Measurements from ENCODE around the gene LRP5. TPM values are rescaled to one million over a fixed set of nuclear protein-coding genes. Genes with fewer than 3 reads are reported as not detected.

The LRP5 gene
- polyA plus RNA-seq, 5 donors: 44.5 to 82.3 (median 60.7) TPM

DNA sequence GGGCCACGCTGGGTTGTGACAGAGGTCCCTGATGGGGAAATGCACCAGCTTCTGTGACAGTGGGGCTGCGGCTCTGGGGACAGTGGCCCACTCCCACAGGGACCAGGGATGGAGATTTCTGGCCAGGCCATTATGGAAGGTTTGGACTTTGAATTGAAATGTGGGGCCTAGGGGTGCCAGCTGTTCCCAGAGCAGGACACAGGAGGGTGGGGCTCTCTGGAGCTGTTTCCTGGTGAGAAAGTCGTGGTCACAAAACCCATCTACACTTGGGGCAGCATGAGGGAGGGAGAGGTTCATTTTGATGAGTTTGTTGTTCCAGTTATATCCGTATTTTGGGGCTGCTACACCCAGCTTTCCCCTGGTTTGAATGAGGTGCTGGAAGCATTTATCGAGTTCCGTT, 52.2 kb downstream of the LRP5 start:
- no peak for DNase-seq

DNA sequence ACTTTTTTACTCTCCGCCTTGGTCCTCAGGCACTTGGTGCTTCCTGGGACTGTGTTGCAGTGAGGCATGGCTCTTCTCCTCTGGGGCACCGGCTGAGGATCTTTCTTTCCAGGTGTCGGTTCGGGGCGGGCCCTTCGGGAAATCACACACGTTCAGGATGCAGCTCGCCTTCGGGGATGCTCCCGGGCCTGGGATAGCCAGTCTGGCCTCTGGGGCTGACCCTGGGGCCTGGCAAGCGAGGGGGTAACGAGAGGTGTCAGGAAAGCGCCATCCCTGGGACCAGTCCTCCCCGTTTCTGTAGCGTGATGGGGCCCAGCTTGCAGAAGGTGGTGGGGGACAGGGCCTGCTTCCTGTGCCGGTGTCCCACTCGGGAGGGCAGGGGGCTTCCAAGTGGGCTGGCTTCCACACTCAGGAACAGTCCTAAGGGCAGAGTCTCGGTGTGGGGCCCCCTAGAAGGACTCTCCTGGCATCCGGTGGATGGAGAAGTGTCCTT, 53.6 kb downstream of the LRP5 start:
- no peak for DNase-seq

DNA sequence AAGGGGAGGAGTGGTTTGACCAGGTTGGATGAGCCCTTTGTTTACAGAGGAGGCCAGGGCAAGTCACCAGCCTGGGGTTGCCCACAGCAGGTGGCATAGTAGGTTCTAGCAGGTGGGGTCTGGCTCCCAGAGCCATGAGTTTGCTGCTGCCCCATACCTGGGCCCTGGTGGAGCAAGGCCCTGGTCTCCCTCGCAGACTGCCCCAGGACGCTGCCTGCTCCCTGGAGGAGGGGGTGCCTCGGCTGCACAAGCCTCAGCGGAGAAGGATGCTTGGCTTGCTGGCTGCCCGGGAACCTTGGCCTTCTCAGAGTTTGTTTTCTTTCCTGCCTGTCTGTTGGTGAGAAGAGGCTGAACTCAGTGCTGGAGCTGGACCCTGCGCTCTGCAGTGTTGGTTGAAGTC, 54.9 kb downstream of the LRP5 start:
- no peak for DNase-seq

DNA sequence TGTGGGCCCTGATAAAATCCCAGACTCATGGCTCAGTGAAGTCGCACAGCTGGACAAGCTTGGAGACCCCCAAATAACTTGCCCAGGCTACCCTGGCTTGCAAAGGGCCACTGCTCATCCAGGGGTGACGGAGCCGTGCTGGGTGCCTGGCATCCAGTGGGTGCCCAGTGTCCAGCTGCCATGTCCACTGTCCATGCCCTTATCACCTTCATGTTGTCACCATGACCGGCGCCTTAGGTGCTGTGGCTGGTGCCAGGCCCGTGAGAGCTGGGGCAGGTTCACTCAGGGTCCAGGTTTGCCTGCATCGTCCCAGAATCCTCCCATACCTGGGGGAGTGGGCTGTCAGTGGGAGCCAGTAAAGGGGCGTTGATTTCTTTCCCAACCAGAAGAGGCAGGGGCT, 57.4 kb downstream of the LRP5 start:
- no peak for DNase-seq

DNA sequence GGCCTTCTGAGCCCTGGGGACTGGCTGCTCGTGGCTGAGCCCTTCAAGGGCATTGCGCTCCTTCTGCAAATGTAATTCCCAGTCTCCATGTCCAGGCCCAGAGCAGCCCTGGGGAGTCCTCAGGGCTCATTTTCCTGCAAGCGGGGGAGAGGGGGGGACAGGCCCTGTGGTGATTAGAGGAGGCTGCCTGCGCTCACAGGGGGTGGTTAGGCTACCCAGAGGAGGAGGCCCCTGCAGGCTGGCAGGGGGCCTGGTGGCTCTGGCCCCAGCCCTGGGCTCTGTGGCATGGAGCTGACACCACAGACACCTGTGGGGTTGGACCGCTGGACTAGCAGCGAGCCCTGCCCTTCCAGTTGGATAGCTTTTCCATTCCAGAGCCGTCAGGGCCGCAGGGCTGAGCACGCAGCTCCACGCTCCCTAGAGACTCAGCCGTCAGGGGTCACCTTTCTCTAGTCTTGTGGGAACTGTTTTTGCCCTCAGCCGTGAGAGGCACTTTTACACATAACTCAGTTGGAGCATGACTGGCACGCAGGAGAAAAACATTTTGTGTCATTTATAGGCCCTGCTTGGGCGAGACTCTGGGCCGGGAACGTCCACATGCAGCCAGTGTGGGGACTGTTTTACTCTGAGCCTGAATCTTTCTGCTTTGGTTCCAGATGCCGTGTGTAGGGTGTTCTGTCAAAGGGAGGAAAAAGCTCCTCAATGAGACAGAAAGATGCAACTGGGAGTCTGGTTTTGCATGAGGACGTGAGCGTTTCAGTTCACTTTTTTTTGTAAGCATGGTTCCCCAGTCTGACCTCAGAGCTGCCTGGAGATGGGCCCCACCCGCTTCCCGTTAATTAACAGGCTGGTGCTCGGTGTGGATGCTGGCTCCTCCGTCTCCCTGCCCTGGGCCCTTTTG, 58.1 kb downstream of the LRP5 start:
- no peak for DNase-seq

DNA sequence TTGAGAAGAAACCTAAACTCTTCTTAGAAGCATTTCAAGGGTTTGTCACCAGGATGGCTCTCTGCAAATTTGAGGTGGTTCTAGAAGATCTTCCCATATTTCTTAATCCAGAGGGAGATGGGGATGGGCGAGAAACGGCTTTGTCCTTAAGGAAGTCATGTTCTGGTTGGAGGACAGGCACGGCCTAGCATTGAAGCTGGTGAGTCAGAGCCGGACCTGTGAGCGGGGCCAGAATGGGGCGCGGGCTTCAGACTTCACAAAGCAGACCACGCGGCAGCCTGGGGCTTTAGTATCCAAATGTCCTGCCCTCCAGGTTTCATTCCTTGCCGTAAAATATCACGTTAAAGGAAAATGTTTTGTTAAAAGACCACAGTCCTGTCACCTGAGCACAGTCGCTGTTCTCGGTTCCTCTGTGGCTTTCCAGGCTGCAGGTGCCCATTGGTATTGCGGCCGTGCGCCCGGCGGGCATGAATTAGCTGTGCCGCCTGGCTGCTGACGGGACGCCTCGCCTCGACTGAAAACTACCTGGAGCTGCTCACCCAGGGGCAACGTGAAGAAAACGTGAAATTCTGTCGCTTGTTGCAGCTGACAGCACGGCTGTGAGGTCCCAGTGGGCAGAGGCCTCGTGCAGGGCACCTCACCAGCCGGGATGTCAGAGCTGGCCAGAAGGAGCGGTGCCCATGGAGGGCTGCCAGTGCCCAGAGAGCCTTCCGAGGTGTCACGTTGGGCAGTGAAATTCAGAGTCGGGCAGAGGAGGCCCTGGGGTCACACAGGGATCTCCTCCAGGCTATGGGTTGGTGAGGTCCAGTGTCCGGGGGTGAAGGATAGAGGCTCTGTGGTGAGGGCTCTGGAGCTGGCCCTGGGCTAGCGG, 59.0 kb downstream of the LRP5 start:
- no peak for DNase-seq

DNA sequence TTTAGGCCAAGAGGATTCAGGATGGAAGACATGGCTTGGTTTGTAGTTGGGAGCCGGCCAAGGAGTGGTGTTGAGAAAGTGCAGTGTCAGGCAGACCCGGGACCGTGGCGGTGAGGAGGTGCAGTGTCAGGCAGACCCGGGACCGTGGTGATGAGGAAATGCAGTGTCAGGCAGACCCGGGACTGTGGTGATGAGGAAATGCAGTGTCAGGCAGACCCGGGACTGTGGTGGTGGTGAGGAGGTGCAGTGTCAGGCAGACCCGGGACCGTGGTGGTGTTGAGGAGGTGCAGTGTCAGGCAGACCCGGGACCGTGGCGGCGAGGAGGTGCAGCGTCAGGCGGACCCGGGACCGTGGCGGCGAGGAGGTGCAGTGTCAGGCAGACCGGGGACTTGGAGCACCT, 59.7 kb downstream of the LRP5 start:
- no peak for DNase-seq

DNA sequence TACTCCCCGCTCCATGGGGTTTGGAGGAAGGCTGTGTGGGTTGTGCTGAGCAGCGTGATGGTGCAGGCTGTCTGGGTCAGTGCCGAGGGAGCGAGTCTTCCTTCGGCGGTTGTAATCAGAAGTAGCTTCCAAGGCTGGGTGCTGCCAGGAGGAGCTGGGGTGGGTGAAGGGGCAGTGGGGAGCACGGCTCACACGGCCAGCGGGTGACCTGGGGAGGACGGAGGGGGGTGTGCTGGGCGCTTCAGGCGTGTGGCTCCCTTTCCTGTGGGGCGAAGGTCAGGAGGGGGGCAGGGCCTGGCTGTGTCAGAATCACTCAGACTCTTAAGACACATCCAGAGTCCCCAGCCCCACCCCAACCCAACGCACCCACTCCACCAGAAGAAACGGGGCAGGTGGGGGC, 60.2 kb downstream of the LRP5 start:
- DNase-seq: no peak

DNA sequence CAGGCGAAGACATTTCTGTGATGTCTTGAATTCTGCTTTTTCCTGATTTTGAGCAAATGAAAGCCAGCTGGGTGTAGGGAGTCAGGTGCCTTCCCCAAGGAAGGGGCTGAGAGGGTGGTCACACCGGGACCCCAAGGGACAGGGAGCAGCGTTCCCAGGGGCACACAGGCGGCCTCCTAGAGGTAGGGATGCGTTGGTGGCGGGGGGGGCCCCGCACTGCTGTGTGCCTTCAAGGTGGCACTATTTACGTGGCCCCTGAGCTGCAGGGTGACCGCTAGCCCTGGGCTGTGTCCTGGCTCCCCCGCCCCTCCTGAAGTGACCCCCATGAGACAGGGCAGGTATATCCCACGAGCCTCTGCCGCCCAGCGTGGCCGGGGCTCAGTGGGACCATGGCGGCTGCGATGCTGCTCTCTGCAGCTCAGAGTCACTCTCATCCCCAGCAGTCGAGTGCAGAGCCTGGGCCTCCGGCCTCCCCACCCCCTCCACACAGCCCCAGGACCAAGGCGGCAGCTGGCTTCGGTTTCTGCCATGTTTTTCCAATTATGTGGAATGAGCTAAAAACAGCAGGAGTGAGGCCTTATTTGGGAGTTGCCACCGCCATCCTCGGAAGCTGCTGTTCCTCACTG, 60.9 kb downstream of the LRP5 start:
- peak; percentile 49 to 50 for DNase-seq

DNA sequence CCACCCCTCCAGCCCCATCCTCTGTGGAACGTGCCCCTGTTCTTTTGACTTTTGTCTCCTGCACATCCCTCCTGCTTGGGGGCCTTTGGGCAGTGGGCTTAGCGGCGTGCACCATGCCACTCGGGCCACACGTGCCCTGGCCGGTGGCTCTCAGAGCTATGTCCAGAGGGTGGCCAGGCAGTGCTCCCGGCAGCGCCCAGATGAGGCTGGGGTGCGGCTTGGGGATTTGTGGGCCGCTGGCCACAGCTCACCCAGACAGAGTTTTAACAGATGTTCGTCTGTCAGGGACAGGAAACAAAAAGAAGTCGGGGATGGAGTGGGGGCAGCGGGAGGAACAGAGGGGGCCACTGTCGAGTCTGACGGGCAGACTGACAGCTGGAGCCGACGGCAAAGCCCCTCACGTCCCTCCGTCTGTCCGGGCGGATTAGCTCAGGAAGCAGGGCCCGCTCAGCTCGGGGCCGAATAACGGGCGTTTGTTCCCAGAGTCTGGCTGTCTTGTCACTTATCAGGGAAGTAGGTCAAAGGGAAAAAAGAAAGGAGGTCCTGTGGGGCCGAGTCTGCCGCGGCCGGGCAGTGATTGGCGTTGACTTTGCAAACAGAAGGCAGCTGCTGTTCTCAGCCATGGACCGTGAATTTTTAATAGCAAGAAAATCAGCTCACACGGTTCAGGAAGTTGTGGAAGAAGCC, 61.6 kb downstream of the LRP5 start:
- DNase-seq: peak; percentile 45 to 55

DNA sequence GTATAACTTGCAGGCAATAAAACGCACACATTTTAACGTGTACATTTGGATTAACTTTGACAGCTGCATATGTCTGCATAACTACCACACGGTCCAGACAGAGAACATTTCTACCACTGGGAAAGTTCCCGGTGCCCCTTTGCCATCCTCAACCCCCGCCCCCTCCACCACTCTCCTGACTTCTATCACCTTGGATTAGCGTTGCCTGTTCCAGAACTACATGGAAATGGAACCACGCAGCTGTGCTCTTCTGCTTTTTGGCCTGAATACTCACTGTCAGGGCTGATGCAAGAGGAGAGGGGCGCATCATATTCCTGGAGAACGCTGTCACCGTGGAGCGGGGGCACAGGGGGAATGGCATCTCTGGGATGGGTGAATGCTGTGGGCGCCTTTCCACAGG, 62.1 kb downstream of the LRP5 start:
- no peak for DNase-seq

DNA sequence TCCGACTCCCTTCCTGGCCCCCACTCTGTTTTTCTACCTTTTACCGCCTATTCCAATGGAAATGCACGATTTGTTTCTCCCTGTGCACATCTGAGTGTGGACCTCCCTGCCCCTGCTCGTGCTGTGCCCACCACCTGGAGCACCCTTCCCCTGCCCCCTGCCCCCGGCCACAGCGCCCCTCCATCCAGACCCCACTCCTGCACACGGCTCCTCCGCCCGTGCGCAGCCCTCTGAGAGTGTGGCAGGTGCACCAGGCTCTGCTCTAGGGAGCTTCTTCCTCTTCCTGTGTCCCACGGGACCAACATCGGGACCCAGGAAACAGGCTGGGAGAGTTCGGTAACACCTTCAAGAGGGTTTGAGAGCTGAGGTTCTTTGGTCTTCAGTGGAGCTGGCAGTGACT, 62.9 kb downstream of the LRP5 start:
- DNase-seq: no peak

DNA sequence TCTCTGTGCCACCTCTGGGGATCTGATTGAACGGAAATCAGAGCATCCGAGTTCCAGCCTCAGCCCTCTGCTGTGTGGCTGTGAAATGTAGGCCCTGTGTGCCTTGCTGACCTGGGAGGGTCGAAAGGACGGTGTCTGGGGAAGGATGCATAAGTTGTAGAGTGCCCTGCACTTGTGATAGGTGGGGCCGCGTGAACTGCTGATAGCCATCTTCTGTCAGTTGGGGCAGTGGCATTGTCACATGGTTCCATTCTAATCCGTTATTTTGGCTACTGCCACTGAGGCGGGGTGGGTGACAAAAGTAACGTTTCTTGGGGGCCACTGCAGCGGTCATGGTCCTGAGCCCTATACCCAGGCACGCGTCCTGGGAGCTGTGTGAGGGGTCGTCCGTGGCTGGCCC, 63.4 kb downstream of the LRP5 start:
- DNase-seq: no peak

DNA sequence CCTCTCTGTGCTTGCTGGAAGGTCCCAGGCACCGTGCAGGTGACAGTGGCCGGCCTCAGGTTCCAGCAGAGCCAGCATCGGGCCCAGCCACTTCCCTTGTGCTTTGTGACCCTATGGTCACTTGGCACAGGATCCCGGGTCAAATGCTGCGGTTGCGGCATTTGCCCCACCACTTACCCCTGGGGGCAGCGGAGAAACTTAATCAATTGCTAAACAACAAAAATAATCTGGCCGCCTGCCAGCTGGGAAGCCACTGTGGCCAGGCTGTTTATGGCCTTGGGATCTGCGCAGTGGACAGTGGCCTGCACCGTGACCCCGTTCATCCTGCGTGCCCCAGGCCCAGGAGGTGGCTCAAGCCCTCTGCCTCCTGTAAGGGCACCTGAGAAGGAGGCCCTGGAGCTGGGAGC, 65.0 kb downstream of the LRP5 start:
- DNase-seq: no peak

DNA sequence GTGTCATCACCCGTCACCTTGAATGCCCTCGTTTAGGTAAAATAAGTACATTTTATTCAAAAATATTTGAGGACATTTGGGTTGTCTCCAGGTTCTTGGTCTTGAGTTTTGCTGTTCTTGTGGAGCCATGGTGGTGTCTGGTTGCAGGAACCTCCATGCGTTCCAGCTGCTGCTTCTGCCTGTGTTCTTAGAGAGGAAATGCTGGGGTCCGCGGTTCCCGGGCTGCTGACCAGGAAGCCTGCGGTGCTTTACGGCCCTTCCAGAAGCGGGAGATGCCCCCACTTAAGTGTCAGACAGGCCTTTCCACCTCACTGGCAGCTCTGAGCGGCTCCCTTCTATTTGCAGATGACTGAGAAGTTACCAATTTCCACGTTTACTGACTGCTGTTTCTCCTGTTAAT, 66.8 kb downstream of the LRP5 start:
- DNase-seq: no peak

DNA sequence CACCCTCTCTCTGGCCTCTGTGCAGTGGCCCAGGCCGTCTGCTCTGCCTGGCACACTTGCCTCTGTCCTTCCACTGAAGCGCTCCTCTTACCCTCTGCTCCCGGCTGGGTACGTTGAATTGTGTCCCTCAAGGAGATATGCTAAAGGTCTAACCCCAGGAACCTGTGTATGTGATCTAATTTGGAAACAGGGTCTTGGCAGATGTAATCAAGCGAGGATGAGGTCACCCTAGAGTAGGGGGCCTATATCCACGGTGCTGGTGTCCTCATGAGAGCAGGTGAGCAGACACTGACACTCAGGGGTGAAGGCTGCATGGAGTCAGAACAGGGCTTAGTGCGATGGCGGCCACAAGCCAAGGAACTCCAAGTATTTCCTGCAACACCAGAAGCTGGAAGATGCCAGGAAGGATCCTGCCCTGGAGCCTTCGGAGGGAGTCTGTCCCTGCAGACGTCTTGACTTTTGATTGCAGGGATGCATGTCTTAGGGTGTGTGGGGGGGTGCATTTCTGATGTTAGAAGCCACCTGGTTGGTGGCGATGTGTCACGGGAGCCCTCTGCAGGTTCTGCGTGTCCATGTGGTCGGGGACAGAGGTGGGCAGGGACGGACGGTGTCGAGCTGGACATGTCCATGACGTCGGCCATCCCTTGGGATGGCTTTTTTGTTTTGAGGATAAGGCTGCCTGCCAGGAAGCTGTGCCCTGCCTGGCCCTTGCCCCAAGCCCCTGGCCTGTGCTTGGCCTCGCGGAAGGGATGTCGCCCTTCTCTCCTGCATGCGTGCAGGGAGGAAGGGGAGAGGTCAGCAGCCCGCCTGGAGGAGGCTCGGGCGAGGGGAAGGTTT, 68.6 kb downstream of the LRP5 start:
- DNase-seq: no peak

DNA sequence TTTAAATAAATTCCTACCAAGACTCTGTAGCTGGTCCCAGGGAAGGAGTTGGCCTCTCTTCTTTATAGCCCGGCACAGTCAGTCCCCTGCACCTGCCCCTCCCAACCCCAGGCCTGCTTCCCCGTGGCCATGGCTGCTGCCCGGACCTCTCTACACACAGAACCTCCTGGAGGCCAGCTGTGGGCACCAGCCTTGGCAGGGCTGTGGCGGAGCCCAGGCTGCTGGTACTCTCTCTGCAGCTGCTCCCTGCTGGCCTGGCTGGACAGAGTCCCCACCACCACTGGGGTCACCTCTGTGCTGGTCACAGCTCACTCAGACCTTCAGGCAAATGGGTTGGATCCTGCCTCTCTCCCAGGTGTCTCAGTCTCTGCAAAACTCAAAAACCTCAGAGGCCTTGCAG, 69.3 kb downstream of the LRP5 start:
- DNase-seq: no peak

DNA sequence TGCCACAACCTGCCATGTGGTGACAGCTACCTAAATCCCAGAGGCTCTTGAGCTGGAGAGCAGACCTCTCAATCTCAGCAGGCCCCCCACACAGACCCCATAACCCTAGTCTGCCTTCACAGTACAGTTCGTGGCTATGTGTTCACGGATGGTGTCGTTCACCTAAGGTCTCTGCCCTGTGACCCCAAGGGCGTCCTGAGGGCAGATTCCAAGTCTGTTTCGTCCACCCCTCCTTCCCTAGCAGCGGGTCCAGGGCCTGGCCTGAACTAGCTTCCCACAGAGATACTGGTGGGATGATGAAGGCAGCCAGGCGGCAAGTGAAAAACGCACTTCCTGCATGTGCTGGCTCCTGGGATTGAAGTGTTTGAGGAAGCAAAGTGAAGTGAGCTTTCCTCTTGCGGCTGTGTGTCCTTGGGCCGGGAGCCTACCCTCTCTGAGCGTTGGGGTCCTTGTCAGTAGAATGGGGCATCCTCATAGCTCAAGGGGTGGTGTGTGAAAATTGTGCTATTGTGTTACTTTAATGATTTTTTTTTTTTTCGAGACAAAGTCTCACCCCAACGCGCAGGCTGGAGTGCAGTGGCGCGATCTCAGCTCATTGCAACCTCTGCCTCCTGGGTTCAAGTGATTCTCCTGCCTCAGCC, 70.1 kb downstream of the LRP5 start:
- no peak for DNase-seq

DNA sequence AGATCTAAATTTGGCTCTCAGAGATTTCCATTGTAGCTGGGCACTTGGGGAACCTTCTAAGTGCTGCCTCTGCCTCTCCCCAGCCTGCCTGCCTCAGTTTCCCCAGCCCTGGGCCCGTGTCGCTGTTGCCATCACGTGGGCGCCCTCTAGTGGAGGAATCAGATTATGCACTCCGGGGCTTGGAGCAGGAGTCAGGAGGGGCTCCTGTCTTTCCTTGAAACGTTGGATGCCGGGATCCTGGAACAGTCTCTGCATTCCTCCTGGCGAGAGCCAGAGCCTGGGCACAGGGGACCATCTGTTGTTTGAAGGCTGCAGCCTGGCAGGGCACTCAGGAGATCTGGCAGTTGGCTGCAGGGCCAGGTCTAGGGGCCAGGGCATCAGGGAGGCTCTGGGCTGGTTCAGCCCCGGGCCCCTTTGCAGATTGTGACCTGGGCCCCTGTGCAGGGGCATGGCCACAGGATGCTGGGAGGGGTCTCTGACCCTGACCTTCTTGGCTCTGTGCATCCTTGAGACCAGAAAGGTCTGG, 71.6 kb downstream of the LRP5 start:
- DNase-seq: no peak

DNA sequence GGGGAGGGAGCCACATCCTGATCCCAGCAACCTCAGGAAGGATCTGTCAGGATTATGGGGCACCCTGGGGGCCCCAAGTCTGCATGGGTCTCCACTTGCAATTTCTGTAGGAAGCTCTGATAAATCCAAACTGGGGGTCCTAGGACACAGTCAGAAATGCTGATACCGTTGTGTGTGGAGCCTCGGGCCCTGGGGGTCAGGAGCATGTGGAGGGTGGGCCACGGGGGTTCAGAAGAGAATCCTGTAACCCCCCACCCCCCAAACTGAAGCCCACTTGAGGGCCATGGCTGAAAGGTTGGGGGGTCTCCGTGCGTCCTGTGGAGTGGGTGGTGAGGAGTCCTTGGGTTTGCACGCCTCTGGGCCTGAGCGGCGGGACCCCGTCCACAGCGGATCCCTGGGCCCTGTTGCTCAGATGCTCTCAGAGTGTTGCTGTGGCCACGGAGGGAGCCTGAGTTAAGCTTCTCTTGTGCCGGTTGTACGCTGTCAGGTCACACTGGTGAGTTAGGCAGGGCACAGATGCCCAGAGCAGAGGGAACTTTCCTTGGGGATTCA, 72.2 kb downstream of the LRP5 start:
- DNase-seq: no peak
